GM19351 (cell line): ENCODE results near the gene CLASRP.
A peak's percentile ranks its signal among the peaks of the same experiment; 100 is the strongest.
"Not testable (repeated sequence)": the region's sequence is repeated elsewhere in the genome, so short reads cannot be mapped to it uniquely, and the experiment has no call there.

Experiments
- ATAC-seq: cut with Tn5 transposase; IDR thresholded peaks from one replicate; pipeline ENCODE4 v1.9.1; 2021; ENCODE audit warnings: mild to moderate bottlenecking, moderate library complexity; ENCODE audit not compliant: unreplicated experiment

The CLASRP gene

GRCh38 chr19:45100201-45100600 lies 61.4 kb downstream of the CLASRP start:
- ATAC-seq: no peak

GRCh38 chr19:45100846-45101252 lies 62.0 kb downstream of the CLASRP start:
- no peak for ATAC-seq

GRCh38 chr19:45101806-45102205 lies 63.0 kb downstream of the CLASRP start:
- no peak for ATAC-seq

GRCh38 chr19:45102481-45102880 lies 63.6 kb downstream of the CLASRP start:
- ATAC-seq: no peak

GRCh38 chr19:45103156-45103507 lies 64.3 kb downstream of the CLASRP start:
- peak; percentile 44 for ATAC-seq

GRCh38 chr19:45103508-45104319 lies 64.9 kb downstream of the CLASRP start:
- peak; percentile 13 for ATAC-seq

GRCh38 chr19:45104658-45105349 lies 66.0 kb downstream of the CLASRP start:
- no peak for ATAC-seq

GRCh38 chr19:45106363-45106762 lies 67.5 kb downstream of the CLASRP start:
- ATAC-seq: not testable (repeated sequence)

GRCh38 chr19:45107621-45108150 lies 68.8 kb downstream of the CLASRP start:
- no peak for ATAC-seq

- ATAC-seq: no peak
Measured at GRCh38 chr19:45110851-45111266, 72.0 kb downstream of the CLASRP start.

GRCh38 chr19:45112111-45112827 lies 73.4 kb downstream of the CLASRP start:
- no peak for ATAC-seq

GRCh38 chr19:45113628-45114027 lies 74.8 kb downstream of the CLASRP start:
- no peak for ATAC-seq

- ATAC-seq: no peak
Measured at GRCh38 chr19:45114116-45114515, 75.3 kb downstream of the CLASRP start.

GRCh38 chr19:45115809-45116615 lies 77.2 kb downstream of the CLASRP start:
- no peak for ATAC-seq

- no peak for ATAC-seq
Measured at GRCh38 chr19:45117167-45117594, 78.3 kb downstream of the CLASRP start.

GRCh38 chr19:45117671-45118070 lies 78.8 kb downstream of the CLASRP start:
- ATAC-seq: no peak

- ATAC-seq: no peak
Measured at GRCh38 chr19:45118106-45118505, 79.3 kb downstream of the CLASRP start.

- not testable (repeated sequence) for ATAC-seq
Measured at GRCh38 chr19:45118591-45119355, 79.9 kb downstream of the CLASRP start.

GRCh38 chr19:45119582-45119981 lies 80.7 kb downstream of the CLASRP start:
- ATAC-seq: no peak
